Neural progenitor cell (in vitro differentiated cells): Measurements from ENCODE around the gene SPRED3. TPM values are rescaled to one million over a fixed set of nuclear protein-coding genes. Genes with fewer than 3 reads are reported as not detected.

Experiments
- DNase-seq: peaks from one replicate; pipeline ENCODE4 v3.0.0-alpha.2; 2016; ENCODE audit warnings: low spot score
- H2AFZ ChIP-seq: fragments of 200-600 bp; sonication (generic); replicated peaks from 2 replicates; pipeline ENCODE4 v1.6.1; 2016; ENCODE audit warnings: antibody characterized with exemption
- H3F3A ChIP-seq: fragments of 200-600 bp; sonication (generic); 2 replicates; pipeline ENCODE4 v1.6.1; 2016; ENCODE audit warnings: antibody characterized with exemption, low read depth
- H3K27ac ChIP-seq: fragments of 200-600 bp; sonication (generic); 2 replicates; pipeline ENCODE4 v1.5.1; 2016; ENCODE audit warnings: mild to moderate bottlenecking
- H3K27me3 ChIP-seq: fragments of 200-600 bp; sonication (generic); 2 replicates; pipeline ENCODE4 v1.6.1; 2016; ENCODE audit warnings: mild to moderate bottlenecking, moderate library complexity
- H3K36me3 ChIP-seq: fragments of 200-600 bp; sonication (generic); 2 replicates; pipeline ENCODE4 v1.5.1; 2016
- H3K4me1 ChIP-seq: fragments of 200-600 bp; sonication (generic); 2 replicates; pipeline ENCODE4 v1.6.1; 2016; ENCODE audit warnings: mixed run types
- H3K4me2 ChIP-seq: fragments of 200-600 bp; sonication (generic); 2 replicates; pipeline ENCODE4 v1.6.1; 2016
- H3K4me3 ChIP-seq: fragments of 200-600 bp; sonication (generic); 2 replicates; pipeline ENCODE4 v1.5.1; 2016
- H3K79me2 ChIP-seq: fragments of 200-600 bp; sonication (generic); 2 replicates; pipeline ENCODE4 v1.6.1; 2016; ENCODE audit warnings: low read depth
- H3K9ac ChIP-seq: fragments of 200-600 bp; sonication (generic); 2 replicates; pipeline ENCODE4 v1.6.1; 2016
- H3K9me3 ChIP-seq: fragments of 200-600 bp; sonication (generic); 2 replicates; pipeline ENCODE4 v1.5.1; 2016; ENCODE audit warnings: low read depth
- H4K20me1 ChIP-seq: fragments of 200-600 bp; sonication (generic); 2 replicates; pipeline ENCODE4 v1.6.1; 2016; ENCODE audit warnings: low read depth
- H3K27ac Mint-ChIP-seq: 3 replicates; pipeline ENCODE4 v1.8.0; 2021; ENCODE audit warnings: mixed read lengths
- H3K27me3 Mint-ChIP-seq: 2 replicates; pipeline ENCODE4 v1.8.0; 2022; ENCODE audit warnings: low read depth, mild to moderate bottlenecking, inconsistent platforms, moderate library complexity, mixed read lengths; ENCODE audit not compliant: insufficient read depth
- H3K36me3 Mint-ChIP-seq: 3 replicates; pipeline ENCODE4 v1.8.0; 2021; ENCODE audit warnings: mixed read lengths
- H3K4me1 Mint-ChIP-seq: 3 replicates; pipeline ENCODE4 v1.8.0; 2021; ENCODE audit warnings: mixed read lengths
- H3K4me3 Mint-ChIP-seq: 3 replicates; pipeline ENCODE4 v1.8.0; 2021; ENCODE audit warnings: mild to moderate bottlenecking, moderate library complexity, mixed read lengths
- H3K9me3 Mint-ChIP-seq: 3 replicates; pipeline ENCODE4 v1.8.0; 2020; ENCODE audit warnings: mixed read lengths
- CTCF ChIP-seq: fragments of 200-600 bp; sonication (generic); IDR thresholded peaks from 2 replicates; pipeline ENCODE4 v1.5.1; 2017; ENCODE audit warnings: antibody characterized with exemption, mild to moderate bottlenecking
- EZH2 ChIP-seq: fragments of 200-600 bp; sonication (generic); IDR thresholded peaks from 2 replicates; pipeline ENCODE4 v1.6.1; 2017; ENCODE audit warnings: antibody characterized with exemption, mild to moderate bottlenecking, moderate library complexity
- EZH2phosphoT487 ChIP-seq: fragments of 200-600 bp; sonication (generic); IDR thresholded peaks from 2 replicates; pipeline ENCODE4 v1.6.1; 2017; ENCODE audit warnings: antibody characterized with exemption
- total RNA-seq: library from RNA; depleted of rRNA; stranded (reverse); fragments of >200 nt; gene quantifications from 2 replicates; pipeline ENCODE4 v1.2.3, GENCODE V29; 2015; ENCODE audit warnings: low replicate concordance

The SPRED3 gene
- total RNA-seq, 1 donor from 2014 or later: 0.99 TPM

- Histone ChIP-seq H3K27ac (no peak overlapping the region), H3K4me1 (peaks cover 20% of the 10 kb centered on the region), H3K9me3 (no peaks in the 10 kb centered on the region), H3K9ac (no peak overlapping the region), H3K79me2 (no peaks in the 10 kb centered on the region), H3K4me2 (no peak overlapping the region), H3K36me3 (no peaks in the 10 kb centered on the region), H4K20me1 (no peaks in the 10 kb centered on the region), H3F3A (peaks cover 13% of the 10 kb centered on the region), H2AFZ (no peak overlapping the region), H3K4me3 (no peak overlapping the region), H3K27me3 (peaks cover 11% of the 10 kb centered on the region)
- Mint-ChIP-seq H3K27me3 (peaks cover 10% of the 10 kb centered on the region), H3K4me1 (peaks cover 9% of the 10 kb centered on the region), H3K36me3 (no peaks in the 10 kb centered on the region), H3K9me3 (peaks cover 2% of the 10 kb centered on the region), H3K27ac (no peak overlapping the region), H3K4me3 (no peak overlapping the region)
- DNase-seq: no peak
- TF ChIP-seq EZH2 (no peak), CTCF (no peak), EZH2phosphoT487 (no peak)
These were observed 18.9 kb upstream of the SPRED3 start for GRCh38 chr19:38369584-38369983.

DNA sequence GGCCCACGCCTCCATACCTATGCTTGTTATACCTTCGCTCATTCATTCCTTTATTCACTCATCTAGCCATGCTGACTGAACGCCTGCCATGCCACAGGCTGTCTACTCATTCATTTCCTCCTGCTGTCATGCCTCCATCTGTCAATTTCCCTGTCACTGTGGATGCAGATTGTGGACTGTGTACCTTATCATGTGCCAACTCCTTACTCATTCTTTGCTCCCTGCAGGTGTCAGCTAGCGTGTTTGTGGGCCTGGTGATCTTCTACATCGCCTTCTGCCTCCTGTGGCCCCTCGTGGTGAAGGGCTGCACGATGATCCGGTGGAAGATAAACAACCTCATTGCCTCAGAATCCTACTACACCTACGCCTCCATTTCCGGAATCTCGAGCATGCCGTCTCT is 18.2 kb upstream of the SPRED3 start:
- Histone ChIP-seq H3K4me1 (peaks cover 21% of the 10 kb centered on the region), H3F3A (peaks cover 13% of the 10 kb centered on the region), H2AFZ (no peak overlapping the region), H3K36me3 (no peaks in the 10 kb centered on the region), H3K79me2 (peaks cover 6% of the 10 kb centered on the region), H3K27ac (no peak overlapping the region), H4K20me1 (peaks cover 2% of the 10 kb centered on the region), H3K27me3 (peaks cover 11% of the 10 kb centered on the region), H3K9ac (no peak overlapping the region), H3K9me3 (no peaks in the 10 kb centered on the region), H3K4me2 (no peak overlapping the region), H3K4me3 (no peak overlapping the region)
- DNase-seq: no peak
- TF ChIP-seq EZH2: no peak
- peak overlapping the region; percentile 27 for H3K27ac Mint-ChIP-seq
- H3K36me3 Mint-ChIP-seq: no peaks in the 10 kb centered on the region
- no peaks in the 10 kb centered on the region for H3K9me3 Mint-ChIP-seq
- H3K4me3 Mint-ChIP-seq: no peak overlapping the region
- peaks cover 10% of the 10 kb centered on the region for H3K27me3 Mint-ChIP-seq
- H3K4me1 Mint-ChIP-seq: peaks cover 13% of the 10 kb centered on the region

- no peaks in the 10 kb centered on the region for H3K9me3 Mint-ChIP-seq
- peaks cover 27% of the 10 kb centered on the region for H3K4me1 ChIP-seq
- H3K4me3 ChIP-seq: no peak overlapping the region
- no peak overlapping the region for H3K9ac ChIP-seq
- DNase-seq: no peak
- no peak overlapping the region for H3K4me2 ChIP-seq
- H3K36me3 Mint-ChIP-seq: no peaks in the 10 kb centered on the region
- H3K27ac ChIP-seq: no peak overlapping the region
- peaks cover 10% of the 10 kb centered on the region for H4K20me1 ChIP-seq
- peaks cover 11% of the 10 kb centered on the region for H3K27me3 ChIP-seq
- peaks cover 19% of the 10 kb centered on the region for H3K4me1 Mint-ChIP-seq
- no peaks in the 10 kb centered on the region for H3K9me3 ChIP-seq
- H3K36me3 ChIP-seq: no peaks in the 10 kb centered on the region
- no peak for TF ChIP-seq EZH2phosphoT487
- no peak for TF ChIP-seq CTCF
- TF ChIP-seq EZH2: no peak
- peaks cover 12% of the 10 kb centered on the region for H3K27me3 Mint-ChIP-seq
- H2AFZ ChIP-seq: no peak overlapping the region
- no peak overlapping the region for H3K27ac Mint-ChIP-seq
- no peak overlapping the region for H3K4me3 Mint-ChIP-seq
- H3K79me2 ChIP-seq: peaks cover 14% of the 10 kb centered on the region
- H3F3A ChIP-seq: peaks cover 13% of the 10 kb centered on the region
These were observed 17.4 kb upstream of the SPRED3 start for GRCh38 chr19:38371081-38371480.

- H3K27me3 ChIP-seq: peaks cover 11% of the 10 kb centered on the region
- H3K9me3 ChIP-seq: no peaks in the 10 kb centered on the region
- Mint-ChIP-seq H3K4me3 (peak overlapping the region; percentile 96), H3K36me3 (peaks cover 4% of the 10 kb centered on the region), H3K27ac (peak overlapping the region; percentile 88), H3K9me3 (no peaks in the 10 kb centered on the region), H3K4me1 (peaks cover 22% of the 10 kb centered on the region), H3K27me3 (peaks cover 9% of the 10 kb centered on the region)
- H3K9ac ChIP-seq: no peak overlapping the region
- H4K20me1 ChIP-seq: peaks cover 20% of the 10 kb centered on the region
- H2AFZ ChIP-seq: peak overlapping the region; percentile 45
- peaks cover 7% of the 10 kb centered on the region for H3F3A ChIP-seq
- H3K36me3 ChIP-seq: no peaks in the 10 kb centered on the region
- no peak overlapping the region for H3K27ac ChIP-seq
- peak overlapping the region; percentile 73 for H3K4me2 ChIP-seq
- DNase-seq: no peak
- H3K4me3 ChIP-seq: peak overlapping the region; percentile 42
- H3K4me1 ChIP-seq: peaks cover 11% of the 10 kb centered on the region
- no peak for TF ChIP-seq EZH2
- no peak for TF ChIP-seq CTCF
- TF ChIP-seq EZH2phosphoT487: no peak
- peaks cover 32% of the 10 kb centered on the region for H3K79me2 ChIP-seq
These were observed 14.6 kb upstream of the SPRED3 start for GRCh38 chr19:38373907-38374331.
